A172 (cell line): ENCODE data around the gene RIPK4. TPM values are rescaled to one million over a fixed set of nuclear protein-coding genes. Genes with fewer than 3 reads are reported as not detected.
"Not testable (repeated sequence)": the region's sequence is repeated elsewhere in the genome, so short reads cannot be mapped to it uniquely, and the experiment has no call there.

Source experiments
- DNase-seq: peaks from one replicate; pipeline ENCODE4 v3.0.0-alpha.2; 2015; ENCODE audit warnings: low spot score
- total RNA-seq: library from RNA; depleted of rRNA; stranded (reverse); fragments of >200 nt; shearing (Covaris generic); gene quantifications from 2 replicates; pipeline ENCODE4 v1.2.3, GENCODE V29; 2014

Gene RIPK4
- total RNA-seq, 1 experiment from 2014 or later: 0.55 TPM

DNA sequence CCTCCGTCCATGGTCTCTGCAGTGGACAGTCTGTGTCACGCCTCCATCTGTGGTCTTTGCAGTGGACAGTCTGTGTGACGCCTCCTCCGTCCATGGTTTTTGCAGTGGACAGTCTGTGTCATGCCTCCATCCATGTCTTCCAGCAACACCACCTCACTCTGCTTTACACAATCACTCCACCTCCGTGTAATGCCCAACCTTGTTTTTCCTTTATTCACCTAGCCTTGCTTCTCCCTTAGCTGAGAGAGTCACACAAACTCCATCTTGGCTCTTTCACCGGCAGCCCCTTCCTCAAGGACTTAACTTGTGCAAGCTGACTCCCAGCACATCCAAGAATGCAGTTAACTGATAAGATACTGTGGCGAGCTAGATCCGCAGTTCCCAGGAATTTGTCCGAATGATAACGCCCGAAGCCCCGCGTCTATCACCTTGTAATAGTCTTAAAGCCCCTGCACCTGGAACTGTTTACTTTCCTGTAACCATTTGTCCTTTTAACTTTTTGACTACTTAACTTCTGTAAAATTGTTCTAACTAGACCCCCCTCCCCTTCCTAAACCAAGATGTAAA, 52.5 kb downstream of the RIPK4 start:
- DNase-seq: not testable (repeated sequence)

DNA sequence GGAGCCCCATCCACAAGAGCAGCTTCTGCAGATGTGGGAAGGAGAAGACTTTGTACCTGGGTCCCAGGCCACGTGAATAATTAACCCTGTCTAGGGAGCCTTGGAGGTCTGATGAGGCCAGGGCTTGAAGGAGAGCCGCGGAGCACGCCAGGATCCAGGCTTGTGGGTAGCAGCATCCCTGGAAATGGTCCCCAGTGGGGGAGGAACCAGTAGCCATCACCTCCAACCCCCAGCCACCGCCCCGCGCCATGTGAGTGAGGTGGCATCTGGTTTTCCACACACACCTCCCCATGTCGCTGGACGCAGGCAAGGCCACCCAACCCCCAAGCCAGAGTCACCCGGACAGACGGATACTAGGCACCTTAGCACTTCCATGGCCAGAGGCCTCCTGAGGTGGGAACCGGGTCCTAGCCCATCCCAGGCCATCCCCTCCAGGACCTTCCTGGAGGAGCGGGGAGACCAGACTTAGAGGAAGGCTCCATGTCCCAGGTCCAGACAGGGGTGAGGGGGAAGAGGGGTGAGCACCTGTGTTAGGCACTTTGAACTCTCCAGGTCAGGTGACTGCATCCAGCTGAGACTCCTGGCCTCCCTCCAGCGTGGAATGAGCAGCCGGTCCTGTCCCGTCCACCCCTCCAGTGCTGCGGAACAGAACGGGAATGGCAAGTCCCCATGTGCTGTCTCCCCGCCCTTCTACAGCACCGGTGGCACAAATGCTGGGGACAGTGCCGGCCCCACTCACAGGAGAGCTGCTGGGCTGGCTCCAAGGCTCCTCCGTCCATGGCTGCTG, 53.2 kb downstream of the RIPK4 start:
- DNase-seq: no peak

DNA sequence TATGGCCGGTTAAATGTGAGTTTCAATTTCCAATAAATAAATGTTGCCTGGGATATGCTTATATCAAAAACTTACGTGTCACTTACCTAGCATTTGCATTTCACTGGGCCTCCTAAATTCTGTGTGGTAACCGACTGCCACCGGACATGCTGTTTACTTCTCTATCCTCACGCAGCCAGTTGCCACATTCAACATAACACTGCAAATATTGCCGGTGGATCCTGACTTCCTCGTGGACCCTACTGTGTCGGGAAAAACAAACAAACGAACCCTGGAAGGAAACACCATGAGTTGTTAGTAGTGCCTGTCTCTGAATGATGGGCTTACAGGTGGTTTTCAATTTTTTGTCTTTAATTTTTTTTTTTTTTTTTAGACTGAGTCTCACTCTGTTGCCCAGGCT, 54.1 kb downstream of the RIPK4 start:
- DNase-seq: no peak

DNA sequence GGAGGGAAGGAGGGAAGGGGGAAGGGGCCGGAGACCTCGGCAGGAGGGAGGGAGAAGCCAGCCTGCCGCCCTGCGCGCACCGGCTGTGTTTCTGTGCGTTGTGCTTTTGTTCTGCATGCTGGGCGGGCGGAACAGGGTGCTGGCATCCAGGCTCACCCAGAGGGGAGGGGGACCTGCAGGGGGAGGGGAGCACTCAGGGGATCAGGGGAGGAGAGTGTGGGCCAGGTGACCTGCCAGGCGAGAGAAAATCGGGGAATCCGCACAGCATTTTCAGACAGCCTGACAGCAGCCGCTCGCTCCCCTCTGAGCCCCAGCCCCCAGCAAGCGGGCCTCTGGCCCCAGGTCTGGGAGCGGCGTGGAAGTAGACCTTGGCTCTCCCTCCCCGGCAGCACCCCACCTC, 54.7 kb downstream of the RIPK4 start:
- DNase-seq: no peak

DNA sequence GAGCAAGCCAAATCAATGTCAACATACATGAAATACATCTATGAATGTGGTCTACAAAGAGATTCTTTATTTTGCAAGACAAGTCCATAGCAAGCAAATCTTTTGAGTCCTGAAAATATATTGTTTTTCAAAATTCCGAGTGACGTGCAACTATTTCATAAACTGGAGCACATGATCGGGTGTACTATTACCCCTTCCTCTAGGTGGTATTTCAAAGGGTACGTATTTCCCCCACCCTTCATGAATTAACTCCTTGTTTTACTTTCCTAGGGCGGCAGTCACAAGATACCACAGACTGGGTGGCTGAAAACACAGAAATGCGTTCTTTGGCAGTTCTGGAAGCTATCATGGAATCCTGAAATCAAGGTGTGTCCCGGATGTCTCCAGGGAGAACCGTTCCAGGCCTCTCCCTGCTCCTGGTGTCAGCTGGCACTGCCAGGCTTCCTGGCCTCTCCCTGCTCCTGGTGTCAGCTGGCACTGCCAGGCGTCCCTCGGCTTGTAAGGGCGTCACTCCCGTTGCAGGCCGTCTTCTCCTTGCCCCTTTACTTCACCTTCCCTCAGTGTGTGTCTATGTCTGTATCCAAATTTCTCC, 55.3 kb downstream of the RIPK4 start:
- no peak for DNase-seq

DNA sequence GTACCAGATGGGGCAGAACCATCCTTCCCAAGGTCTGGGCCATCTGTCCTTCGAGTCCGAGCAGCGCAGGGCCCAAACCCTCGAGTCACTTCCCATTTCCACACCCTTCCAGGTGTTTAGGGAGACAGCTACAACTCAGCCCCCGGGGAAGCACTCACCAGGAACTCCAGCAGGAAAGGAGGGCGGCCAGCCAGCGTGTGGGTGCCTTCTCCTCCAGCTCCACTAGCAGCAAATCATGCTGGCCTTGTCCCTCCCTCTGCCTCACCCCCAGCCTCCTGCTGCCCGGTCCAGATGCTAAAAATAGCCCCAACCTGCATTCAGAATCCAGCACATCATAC, 56.1 kb downstream of the RIPK4 start:
- DNase-seq: no peak

DNA sequence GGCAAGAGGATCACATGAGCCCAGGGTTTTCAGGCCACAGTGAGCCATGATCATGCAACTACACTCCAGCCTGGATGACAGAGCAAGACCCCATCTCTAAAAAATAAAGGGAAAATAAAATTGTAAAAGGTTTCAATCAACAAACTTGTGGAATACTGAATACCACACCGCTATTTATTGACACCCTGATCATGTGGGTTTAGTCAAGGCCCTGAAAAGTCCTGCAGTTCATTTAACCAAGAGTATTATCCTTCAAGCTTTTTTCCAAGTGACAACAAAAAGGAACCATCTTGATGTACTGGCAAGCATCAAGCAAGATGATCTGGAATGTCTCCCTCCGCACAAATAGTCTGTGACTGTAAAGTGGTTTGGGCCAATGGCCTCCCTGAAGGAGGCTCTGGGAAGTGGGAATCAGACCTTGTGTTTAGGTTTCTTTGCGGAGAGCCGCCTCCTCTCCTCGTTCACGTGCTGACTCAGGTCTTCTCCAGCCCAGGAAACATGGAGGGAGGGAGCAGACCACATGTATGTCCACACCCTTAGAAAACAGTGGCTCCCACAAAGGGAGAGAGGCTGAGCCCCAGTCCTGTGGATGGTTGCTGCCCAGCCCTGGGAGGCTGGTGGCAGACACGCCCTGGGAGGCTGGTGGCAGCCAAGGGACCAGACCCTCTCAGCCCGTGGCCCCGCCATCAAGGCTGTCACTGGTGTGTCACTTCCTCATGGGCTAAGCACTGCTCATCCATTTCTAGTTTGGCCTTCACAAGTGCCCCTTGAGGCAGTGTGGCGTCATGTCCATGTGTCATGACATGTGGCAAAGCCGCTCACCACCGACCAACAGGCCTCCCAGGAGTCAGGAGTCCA, 56.7 kb downstream of the RIPK4 start:
- no peak for DNase-seq

DNA sequence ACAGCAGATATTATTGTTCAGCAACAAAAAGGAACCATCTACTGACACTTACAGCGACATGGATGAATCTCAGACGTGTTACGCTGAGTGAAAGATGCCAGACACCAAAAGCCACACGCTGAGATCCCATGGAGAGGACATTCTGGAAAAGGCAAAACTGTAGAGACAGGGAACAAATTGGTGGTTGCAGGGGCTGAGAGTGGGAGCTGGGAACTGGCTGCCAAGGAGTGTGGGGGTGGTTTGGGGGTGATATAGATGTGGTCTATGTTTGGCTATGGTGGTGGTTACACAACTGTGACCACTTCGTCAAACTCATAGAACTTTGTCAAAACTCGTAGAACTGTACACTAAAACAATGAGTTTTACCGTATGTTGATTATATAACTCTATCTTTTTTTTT, 57.7 kb downstream of the RIPK4 start:
- DNase-seq: no peak

DNA sequence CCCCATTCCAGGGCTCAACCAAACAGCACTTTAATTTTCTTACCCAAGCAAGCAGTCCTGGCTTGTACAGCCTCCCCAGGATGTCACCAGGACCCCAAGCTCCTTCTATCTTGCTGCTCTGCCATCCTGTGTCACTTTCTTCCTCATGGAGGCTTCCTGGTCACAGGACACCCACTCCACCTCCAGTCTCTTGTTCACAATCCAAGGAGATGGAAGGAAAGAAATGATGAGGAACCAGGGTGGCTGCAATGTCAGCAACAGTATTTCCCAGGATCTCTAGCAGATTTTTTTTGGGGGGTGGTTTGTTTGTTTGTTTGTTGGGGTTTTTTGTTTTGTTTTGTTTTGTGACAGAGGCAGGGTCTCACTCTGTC, 58.9 kb downstream of the RIPK4 start:
- no peak for DNase-seq

DNA sequence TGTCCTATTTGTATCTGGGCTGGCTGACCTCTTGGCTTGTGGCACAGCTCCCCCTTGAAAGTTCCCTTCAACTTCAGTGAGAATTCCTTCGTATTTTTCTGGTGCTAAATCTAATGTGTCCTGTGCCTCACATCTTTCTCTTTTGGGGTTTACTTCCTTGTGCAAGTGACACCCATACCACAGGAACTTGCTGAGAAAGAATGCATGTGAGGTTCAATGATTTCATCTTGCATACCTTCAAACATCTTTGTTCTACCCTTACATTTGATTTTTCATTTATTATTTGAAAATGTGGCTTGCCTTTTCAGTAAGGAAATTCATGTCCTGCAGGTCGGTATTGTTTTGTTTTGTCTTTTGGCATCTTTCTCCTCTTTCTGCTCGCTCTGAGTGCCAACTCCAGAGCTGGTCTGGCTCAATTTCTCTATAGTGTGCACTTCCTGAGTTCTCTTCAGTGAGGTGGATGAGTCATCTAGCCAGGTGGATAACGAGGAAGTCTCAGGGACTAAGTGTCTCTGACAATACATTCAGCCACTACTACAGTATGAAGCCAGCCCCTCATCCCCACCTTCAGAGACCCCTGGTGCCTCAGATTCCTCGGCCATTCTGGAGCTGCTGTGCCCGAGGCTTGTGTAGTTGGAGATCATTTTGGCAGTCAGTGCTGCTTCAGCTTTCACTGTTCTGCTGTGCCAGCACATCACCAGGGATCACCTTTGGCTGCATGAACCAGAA, 59.5 kb downstream of the RIPK4 start:
- peak; percentile 60 for DNase-seq

DNA sequence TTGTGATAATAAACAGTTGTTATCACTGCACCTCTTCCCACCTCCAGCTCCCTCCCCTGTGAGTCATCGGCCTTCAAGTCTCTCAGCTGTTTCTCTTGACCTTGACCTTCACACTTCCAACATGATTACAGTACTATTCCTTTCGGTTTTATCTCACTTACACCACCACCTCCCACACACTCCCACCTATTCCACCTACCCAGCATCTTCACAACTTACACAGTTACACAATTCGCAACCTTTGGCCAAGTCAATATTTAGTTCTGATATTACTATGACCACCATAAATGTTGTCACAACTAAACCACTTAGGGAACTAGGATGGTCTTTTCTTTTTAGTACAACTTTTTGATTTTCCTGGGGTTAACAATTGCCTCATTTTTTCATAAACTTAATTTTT, 60.2 kb downstream of the RIPK4 start:
- DNase-seq: peak; percentile 93

DNA sequence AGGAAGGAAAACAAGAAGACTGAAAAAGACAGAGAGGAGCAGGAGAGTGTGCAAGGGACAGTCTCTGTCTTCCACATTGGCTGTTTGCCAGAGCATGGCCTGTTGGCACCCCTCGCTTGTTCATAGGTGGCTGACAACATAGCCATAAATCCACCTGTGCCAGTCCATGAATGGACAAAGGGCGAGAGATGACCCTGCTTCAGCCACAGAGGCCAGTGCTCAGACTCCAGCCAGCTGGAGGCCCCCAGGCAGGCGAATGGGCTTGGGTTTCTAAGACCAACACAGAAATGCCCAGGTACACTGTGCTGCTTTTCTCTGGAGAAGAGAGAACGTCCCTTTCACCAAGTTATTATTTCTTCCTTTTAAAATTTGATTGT, 60.6 kb downstream of the RIPK4 start:
- DNase-seq: no peak

DNA sequence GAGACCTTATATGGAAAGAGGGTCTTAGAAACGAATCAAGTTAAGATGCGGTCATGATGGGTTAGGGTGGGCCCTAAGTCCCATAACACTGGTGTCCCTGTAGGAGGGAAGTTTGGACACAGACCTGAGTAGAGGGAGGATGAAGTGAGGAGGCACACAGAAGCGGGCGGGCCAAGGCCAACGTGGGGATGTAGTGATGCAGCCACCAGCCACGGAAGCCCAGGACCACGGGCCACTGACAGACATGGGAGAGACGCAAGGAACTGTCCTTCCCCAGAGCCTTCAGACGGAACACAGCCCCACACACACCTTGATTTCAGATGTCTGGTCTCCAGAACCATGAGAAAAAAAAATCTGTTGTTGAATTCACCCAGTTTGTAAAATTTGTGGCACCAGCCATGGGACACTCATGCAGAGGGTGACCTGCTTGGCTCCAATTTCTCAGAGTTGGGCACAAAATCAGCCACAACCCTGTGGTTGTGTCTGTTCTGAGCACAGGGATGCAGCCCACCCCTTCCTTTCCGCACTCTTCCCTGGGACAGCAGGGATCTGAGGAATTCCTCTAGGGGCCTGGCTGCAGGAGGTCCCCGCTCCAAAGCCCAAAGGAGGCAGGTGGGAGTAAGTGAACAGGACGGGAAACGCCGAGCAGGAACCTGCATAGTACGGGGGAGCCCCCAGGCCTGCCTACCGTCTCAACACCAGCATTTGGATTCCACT, 61.1 kb downstream of the RIPK4 start:
- no peak for DNase-seq

DNA sequence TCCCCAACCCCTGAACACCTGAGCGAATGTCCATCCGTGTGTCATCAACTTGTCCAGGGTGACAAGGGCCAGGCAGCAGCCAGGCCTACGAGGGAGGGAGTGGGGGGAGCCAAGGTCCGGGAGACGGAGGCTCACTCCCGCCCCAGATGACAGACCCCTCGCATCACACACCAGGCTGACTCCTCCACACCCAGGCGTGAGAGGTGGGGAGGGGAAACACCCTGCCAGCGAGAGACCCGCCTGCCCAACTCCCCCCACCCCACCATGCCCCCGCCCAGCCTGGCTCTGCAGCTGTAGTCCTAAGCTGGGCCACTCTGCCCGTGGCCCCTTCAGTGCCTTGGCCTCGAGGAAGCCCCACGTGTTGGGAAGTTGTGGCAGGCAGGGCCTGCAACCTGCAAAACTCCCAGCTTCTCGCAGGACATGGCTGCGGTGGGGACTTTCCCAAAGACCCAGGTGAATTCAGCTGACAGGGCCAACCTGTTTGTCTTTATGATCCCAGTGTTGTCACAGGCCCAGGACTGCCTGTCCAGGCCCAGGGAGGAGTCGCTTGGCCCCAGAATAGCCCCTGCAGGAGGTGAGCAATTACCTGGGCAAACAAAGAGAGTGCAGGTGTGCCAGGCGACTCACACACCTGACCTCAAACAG, 62.9 kb downstream of the RIPK4 start:
- no peak for DNase-seq

DNA sequence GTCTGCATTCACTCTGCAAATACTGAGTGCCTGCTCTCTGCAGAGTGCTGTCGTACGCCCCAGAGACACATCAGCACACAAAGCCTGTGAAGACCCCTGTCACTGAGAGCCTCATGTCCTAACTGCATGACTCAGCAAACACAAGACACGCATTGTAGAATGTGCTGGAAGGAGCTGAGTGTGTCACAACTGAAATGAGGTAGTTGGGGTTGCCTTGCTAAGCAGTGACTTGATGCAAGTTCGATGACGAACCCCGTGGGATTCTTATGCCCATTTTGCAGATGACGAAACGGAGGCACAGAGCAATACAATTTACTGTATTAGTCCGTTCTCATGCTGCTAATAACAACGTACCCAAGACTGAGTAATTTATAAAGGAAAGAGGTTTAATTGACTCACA, 65.1 kb downstream of the RIPK4 start:
- DNase-seq: no peak

DNA sequence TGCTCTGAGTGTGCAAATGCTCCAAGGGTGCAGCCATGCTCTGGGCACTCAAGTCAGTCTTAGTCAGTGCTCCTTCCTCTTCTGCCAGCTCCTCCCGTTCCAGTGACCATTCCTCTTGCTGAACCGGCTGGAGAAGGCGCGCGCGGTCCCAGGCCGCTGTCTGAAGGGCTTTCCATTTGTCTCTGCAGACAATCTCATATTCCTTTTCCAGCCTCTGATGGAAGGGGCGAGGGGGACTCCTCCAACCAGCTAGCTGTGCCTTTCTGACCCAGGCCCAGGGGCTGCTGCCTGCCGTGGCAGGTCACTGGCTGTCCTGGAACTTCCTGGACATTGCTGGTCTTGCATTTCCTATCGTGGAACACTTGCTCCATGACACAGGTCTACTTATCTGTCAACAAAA, 67.5 kb downstream of the RIPK4 start:
- no peak for DNase-seq

DNA sequence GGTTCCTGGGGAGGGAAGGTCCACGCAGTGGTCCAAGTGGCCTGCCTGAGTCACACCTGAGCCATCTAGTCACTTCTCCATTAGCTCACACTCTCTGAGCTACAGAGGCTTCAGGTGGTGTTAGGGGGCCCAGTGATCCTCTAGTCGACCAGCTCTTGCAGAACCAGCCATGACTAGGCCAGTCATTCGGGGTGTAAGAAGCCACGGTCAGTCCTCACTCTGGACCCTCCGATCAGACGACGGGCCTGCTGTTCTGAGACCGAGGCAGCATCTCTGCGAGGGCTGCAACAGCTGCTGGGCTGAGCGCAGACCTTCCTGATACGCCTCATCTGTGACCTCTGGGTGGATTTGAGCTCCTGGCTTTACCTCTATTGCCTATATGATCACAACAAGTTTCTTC, 68.8 kb downstream of the RIPK4 start:
- DNase-seq: no peak

DNA sequence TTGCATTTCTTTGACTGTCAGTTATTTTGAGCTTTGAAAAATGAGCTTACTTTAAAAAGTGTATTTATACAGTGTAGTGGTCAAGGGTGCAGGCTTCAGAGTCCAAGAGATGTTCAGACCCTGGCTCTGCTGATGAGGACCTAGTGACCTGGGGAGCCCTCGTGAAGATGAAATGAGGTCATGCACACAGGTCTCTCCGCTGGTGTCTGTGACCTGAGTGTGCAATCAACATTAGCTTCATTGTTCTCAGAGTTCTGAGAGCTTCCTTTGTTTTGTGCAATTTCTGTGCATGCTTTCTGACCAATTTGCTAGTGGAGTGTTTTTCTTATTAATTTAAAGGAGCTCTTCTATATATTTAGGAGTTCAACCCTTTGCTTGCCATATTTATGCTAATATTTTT, 71.3 kb downstream of the RIPK4 start:
- DNase-seq: no peak

DNA sequence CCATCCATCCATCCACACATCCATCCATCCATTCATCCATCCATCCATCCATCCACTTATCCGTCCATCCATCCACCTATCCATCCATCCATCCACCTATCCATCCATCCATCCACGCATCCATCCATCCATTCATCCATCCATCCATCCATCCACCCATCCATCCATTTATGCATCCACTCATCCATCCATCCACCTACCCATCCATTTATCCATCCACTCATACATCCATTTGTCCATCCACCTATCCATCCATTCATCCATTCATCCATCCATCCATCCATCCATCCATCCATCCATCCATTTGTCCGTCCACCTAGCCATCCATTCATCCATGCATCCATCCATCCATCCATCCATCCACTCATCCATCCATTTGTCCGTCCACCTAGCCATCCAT, 72.8 kb downstream of the RIPK4 start:
- not testable (repeated sequence) for DNase-seq

DNA sequence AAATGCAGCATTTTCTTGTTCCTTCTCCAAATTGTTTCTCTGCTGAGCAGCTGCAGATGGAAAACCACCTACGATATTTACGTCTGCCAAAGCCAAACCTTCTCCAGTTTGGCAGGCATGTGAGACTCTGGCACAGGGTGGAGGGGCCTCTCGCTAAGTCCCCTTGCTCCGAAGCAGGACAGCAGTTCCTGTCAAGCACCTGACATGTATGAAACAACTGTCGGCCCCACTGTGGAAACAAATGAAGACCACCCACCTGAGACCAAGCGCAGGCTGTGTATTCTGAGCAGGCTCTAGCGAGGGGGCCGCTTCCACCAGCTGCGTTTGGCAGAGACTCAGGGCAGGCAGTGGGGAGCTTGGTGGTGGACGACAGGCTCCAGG, 74.7 kb downstream of the RIPK4 start:
- DNase-seq: no peak
